Small intestine (tissue), 7 donors: ENCODE results near the gene FAM210A. TPM values are rescaled to one million over a fixed set of nuclear protein-coding genes. Genes with fewer than 3 reads are reported as not detected.
A peak's percentile ranks its signal among the peaks of the same experiment; 100 is the strongest.
"Not testable (repeated sequence)": the region's sequence is repeated elsewhere in the genome, so short reads cannot be mapped to it uniquely, and the experiment has no call there.

Experiments used
- DNase-seq, 2 donors: peaks; one replicate each; pipeline versions ENCODE4 v3.0.0 to v3.0.0-alpha.2; 2013
- FAIRE-seq: peaks from 2 replicates; lab custom pipeline; 2012; peaks lifted over from hg19 to GRCh38; lab: Jason Lieb, UNC
- H3K27ac ChIP-seq, 3 donors: one replicate each; pipeline ENCODE4 v1.5.1; 2013; ENCODE audit warnings: low read length in 2 of 3, mild to moderate bottlenecking in 2 of 3, control low read depth in 1 of 3, inconsistent platforms in 1 of 3, low read depth in 1 of 3, moderate library complexity in 1 of 3
- H3K27me3 ChIP-seq, 3 donors: one replicate each; pipeline ENCODE4 v1.6.1; 2013; ENCODE audit warnings: low read length in 3 of 3, inconsistent platforms in 1 of 3; ENCODE audit not compliant: control insufficient read depth in 3 of 3, insufficient read depth in 3 of 3
- H3K36me3 ChIP-seq, 3 donors: one replicate each; pipeline ENCODE4 v1.6.1; 2013; ENCODE audit warnings: low read length in 3 of 3, inconsistent platforms in 1 of 3, low read depth in 1 of 3, mild to moderate bottlenecking in 1 of 3, moderate library complexity in 1 of 3; ENCODE audit not compliant: control insufficient read depth in 3 of 3, insufficient read depth in 2 of 3
- H3K4me1 ChIP-seq, 3 donors: one replicate each; pipeline ENCODE4 v1.6.1; 2013; ENCODE audit warnings: low read length in 2 of 3, inconsistent platforms in 1 of 3, low read depth in 1 of 3, mild to moderate bottlenecking in 1 of 3, moderate library complexity in 1 of 3; ENCODE audit not compliant: control insufficient read depth in 3 of 3, insufficient read depth in 2 of 3
- H3K4me3 ChIP-seq, 3 donors: one replicate each; pipeline ENCODE4 v1.5.1; 2013; ENCODE audit warnings: low read length in 3 of 3, control low read depth in 1 of 3, inconsistent platforms in 1 of 3, low read depth in 1 of 3, mild to moderate bottlenecking in 1 of 3, moderate library complexity in 1 of 3
- H3K9me3 ChIP-seq, 2 donors: one replicate each; pipeline ENCODE4 v1.6.1; 2013; ENCODE audit warnings: low read depth in 1 of 2, low read length in 1 of 2; ENCODE audit not compliant: control insufficient read depth in 2 of 2, insufficient read depth in 1 of 2
- WGBS, 3 donors: extraction: QIAGEN DNeasy Blood & Tissue Kit; methylation state at CpG; one replicate each; pipeline ENCODE4 v1.1.7; 2013; 5-methylcytosine and 5-hydroxymethylcytosine counted together
- polyA plus RNA-seq, 4 donors: library from polyadenylated mRNA; stranded (reverse) in 3 of 4; unstranded in 1 of 4; fragments of 200-250 nt in 3 of 4; fragments of 120-200 nt in 1 of 4; gene quantifications; one replicate each; pipeline versions ENCODE4 v1.2.1 to v1.2.3, GENCODE V29; 2013
- donor health status: healthy with polysubstance abuse.
- donor health status: control.
- donor health status: control.
- donor health status: Bipolar disorder and iron deficiency.
- donor health status: healthy.

The FAM210A gene
- polyA plus RNA-seq, 4 donors: 4.3 to 18.1 (median 7.5) TPM

GRCh38 chr18:13751599-13751998 lies 25.2 kb upstream of the FAM210A start:
- not testable (repeated sequence) for FAIRE-seq, H3K27ac ChIP-seq, H3K4me3 ChIP-seq, H3K9me3 ChIP-seq, H3K4me1 ChIP-seq, DNase-seq, H3K27me3 ChIP-seq
- 97 to 99% (median 97%) methylated on average over 3 of the region's 3 CpGs for WGBS, 3 donors
- H3K36me3 ChIP-seq: peaks cover 8 to 22% (median 16%) of the 10 kb centered on the region in 3 donors

GRCh38 chr18:13746633-13747032 lies 20.3 kb upstream of the FAM210A start:
- FAIRE-seq (no peak), DNase-seq (no peak)
- Histone ChIP-seq H3K9me3 (no peaks in the 10 kb centered on the region), H3K36me3 (peaks cover 12 to 17% (median 17%) of the 10 kb centered on the region in 3 donors), H3K27me3 (no peaks in the 10 kb centered on the region), H3K4me3 (no peak overlapping the region), H3K27ac (no peak overlapping the region), H3K4me1 (no peaks in the 10 kb centered on the region)
- WGBS, 3 donors: 72 to 89% (median 84%) methylated on average over 3 of the region's 3 CpGs

- DNase-seq: no peak
- H3K4me1 ChIP-seq: no peaks in the 10 kb centered on the region
- no peak overlapping the region for H3K27ac ChIP-seq
- FAIRE-seq: no peak
- peaks cover 12 to 19% (median 17%) of the 10 kb centered on the region in 3 donors for H3K36me3 ChIP-seq
- no peaks in the 10 kb centered on the region for H3K27me3 ChIP-seq
- 48 to 76% (median 72%) methylated on average over 3 of the region's 3 CpGs for WGBS, 3 donors
- H3K4me3 ChIP-seq: no peak overlapping the region
- no peaks in the 10 kb centered on the region for H3K9me3 ChIP-seq
Observed at GRCh38 chr18:13745696-13746095, 19.3 kb upstream of the FAM210A start.

- Histone ChIP-seq H3K9me3 (no peaks in the 10 kb centered on the region), H3K27ac (no peak overlapping the region), H3K36me3 (peaks cover 2 to 20% (median 4%) of the 10 kb centered on the region in 3 donors), H3K27me3 (no peaks in the 10 kb centered on the region), H3K4me1 (no peaks in the 10 kb centered on the region), H3K4me3 (no peak overlapping the region)
- 93 to 96% (median 94%) methylated on average over 2 of the region's 2 CpGs for WGBS, 3 donors
- no peak for DNase-seq
- FAIRE-seq: no peak
Observed at GRCh38 chr18:13735681-13736080, 9.3 kb upstream of the FAM210A start.

GRCh38 chr18:13730481-13730880 lies 4.1 kb upstream of the FAM210A start:
- H3K4me1 ChIP-seq: peaks cover 0 to 4% (median 3%) of the 10 kb centered on the region in 3 donors
- H3K36me3 ChIP-seq: peaks cover 2 to 6% (median 2%) of the 10 kb centered on the region in 3 donors
- H3K27me3 ChIP-seq: no peaks in the 10 kb centered on the region
- DNase-seq (no peak), FAIRE-seq (no peak)
- no peak overlapping the region for H3K27ac ChIP-seq
- 72 to 82% (median 73%) methylated on average over 1 of the region's 1 CpG for WGBS, 3 donors
- no peaks in the 10 kb centered on the region for H3K9me3 ChIP-seq
- H3K4me3 ChIP-seq: no peak overlapping the region

- Histone ChIP-seq H3K4me1 (peaks cover 0 to 8% (median 3%) of the 10 kb centered on the region in 3 donors), H3K27me3 (no peaks in the 10 kb centered on the region), H3K27ac (peak overlapping the region; percentile 70 to 98 (median 98)), H3K36me3 (peaks cover 0 to 2% (median 0%) of the 10 kb centered on the region in 3 donors), H3K9me3 (no peaks in the 10 kb centered on the region), H3K4me3 (peak overlapping the region; percentile 76 to 96 (median 94))
- 0% methylated on average over 30 of the region's 30 CpGs for WGBS, 3 donors
- FAIRE-seq: no peak
- peak in 1 of 2 donors; percentile 38 for DNase-seq
Observed at GRCh38 chr18:13726972-13727331, 594 bp upstream of the FAM210A start.

GRCh38 chr18:13725566-13726231 lies 659 bp downstream of the FAM210A start:
- H3K4me3 ChIP-seq: peak overlapping the region; percentile 93 to 96 (median 94)
- H3K9me3 ChIP-seq: no peaks in the 10 kb centered on the region

GRCh38 chr18:13720847-13721246 lies 5.5 kb downstream of the FAM210A start:
- Histone ChIP-seq H3K27ac (no peak overlapping the region), H3K4me3 (no peak overlapping the region), H3K4me1 (peaks cover 0 to 6% (median 0%) of the 10 kb centered on the region in 3 donors), H3K27me3 (no peaks in the 10 kb centered on the region), H3K9me3 (peaks cover 0 to 6% of the 10 kb centered on the region in 2 donors), H3K36me3 (peaks cover 0 to 2% (median 0%) of the 10 kb centered on the region in 3 donors)
- FAIRE-seq (no peak), DNase-seq (no peak)
- WGBS, 3 donors: 73 to 79% (median 77%) methylated on average over 1 of the region's 1 CpG

More at GRCh38 chr18:13725566-13726231, 659 bp downstream of the FAM210A start:
- Histone ChIP-seq H3K27me3 (no peaks in the 10 kb centered on the region), H3K36me3 (peaks cover 0 to 2% (median 0%) of the 10 kb centered on the region in 3 donors), H3K4me1 (peaks cover 0 to 8% (median 3%) of the 10 kb centered on the region in 3 donors), H3K27ac (peak overlapping the region; percentile 49 to 98 (median 98))
- no peak for FAIRE-seq
- DNase-seq: peak; percentile 73 to 80
- WGBS, 3 donors: 1 to 5% (median 2%) methylated on average over 34 to 35 of the region's 35 CpGs
